ENCODE data around the gene TMPRSS7. TPM values are rescaled to one million over a fixed set of nuclear protein-coding genes. Genes with fewer than 3 reads are reported as not detected.

TMPRSS7 gene
- total RNA-seq, 4 donors from 2014 or later = not detected

- DNase-seq (ENCODE audit: extremely low spot score) = peak; percentile 78
- Histone ChIP-seq H3K27ac (replicated peaks in 1 of 4) (no peak overlapping the region), H3K4me3 (peak overlapping the region; percentile 46 to 56 (median 48)), H3K4me1 (peaks cover 9 to 15% (median 14%) of the 10 kb centered on the region in 4 donors), H3K36me3 (no peaks in the 10 kb centered on the region), H3K27me3 (peaks cover 0 to 20% (median 0%) of the 10 kb centered on the region in 4 donors), H3K9me3 (no peaks in the 10 kb centered on the region)
- TF ChIP-seq POLR2AphosphoS5 (IDR thresholded peaks at IDR 0.05) (no peak), POLR2A (IDR thresholded peaks at IDR 0.05; ENCODE audit: low read depth) (no peak), EP300 (IDR thresholded peaks at IDR 0.05) (no peak), CTCF (IDR thresholded peaks at IDR 0.05) (no peak)
- 44% methylated on average over 19 of the region's 19 CpGs for WGBS
- intact Hi-C loops (cut with DNase I) = no loop called here
Measured at GRCh38 chr3:111999484-112000324, 34.8 kb upstream of the TMPRSS7 start.

- no peak overlapping the region for H3K27ac ChIP-seq (replicated peaks in 1 of 4)
- 85% methylated on average over 5 of the region's 5 CpGs for WGBS
- H3K4me3 ChIP-seq = no peak overlapping the region
- intact Hi-C loops (cut with DNase I) = no loop called here
- H3K9me3 ChIP-seq = no peaks in the 10 kb centered on the region
- H3K4me1 ChIP-seq = peaks cover 9 to 15% (median 14%) of the 10 kb centered on the region in 4 donors
- peaks cover 0 to 20% (median 0%) of the 10 kb centered on the region in 4 donors for H3K27me3 ChIP-seq
- no peak for TF ChIP-seq POLR2AphosphoS5 (IDR thresholded peaks at IDR 0.05)
- TF ChIP-seq CTCF (IDR thresholded peaks at IDR 0.05) = no peak
- TF ChIP-seq EP300 (IDR thresholded peaks at IDR 0.05) = no peak
- TF ChIP-seq POLR2A (IDR thresholded peaks at IDR 0.05; ENCODE audit: low read depth) = no peak
- H3K36me3 ChIP-seq = no peaks in the 10 kb centered on the region
- DNase-seq (ENCODE audit: extremely low spot score) = no peak
Measured at GRCh38 chr3:112000367-112000771, 34.2 kb upstream of the TMPRSS7 start.

- Histone ChIP-seq H3K4me3 (no peak overlapping the region), H3K27me3 (peaks cover 0 to 20% (median 0%) of the 10 kb centered on the region in 4 donors), H3K27ac (replicated peaks in 1 of 4) (no peak overlapping the region), H3K9me3 (no peaks in the 10 kb centered on the region), H3K36me3 (no peaks in the 10 kb centered on the region), H3K4me1 (peaks cover 9 to 15% (median 14%) of the 10 kb centered on the region in 4 donors)
- intact Hi-C loops (cut with DNase I) = no loop called here
- no peak for TF ChIP-seq EP300 (IDR thresholded peaks at IDR 0.05)
- no peak for TF ChIP-seq POLR2A (IDR thresholded peaks at IDR 0.05; ENCODE audit: low read depth)
- no peak for TF ChIP-seq CTCF (IDR thresholded peaks at IDR 0.05)
- no peak for TF ChIP-seq POLR2AphosphoS5 (IDR thresholded peaks at IDR 0.05)
- WGBS = 97% methylated on average over 2 of the region's 2 CpGs
- peak; percentile 72 for DNase-seq (ENCODE audit: extremely low spot score)
Measured at GRCh38 chr3:112000966-112001365, 33.6 kb upstream of the TMPRSS7 start.

GRCh38 chr3:112001526-112001925, 33.0 kb upstream of the TMPRSS7 start:
- Histone ChIP-seq H3K9me3 (no peaks in the 10 kb centered on the region), H3K27ac (replicated peaks in 1 of 4) (no peak overlapping the region), H3K36me3 (no peaks in the 10 kb centered on the region), H3K4me1 (peaks cover 9 to 15% (median 14%) of the 10 kb centered on the region in 4 donors), H3K27me3 (peaks cover 0 to 20% (median 0%) of the 10 kb centered on the region in 4 donors), H3K4me3 (no peak overlapping the region)
- DNase-seq (ENCODE audit: extremely low spot score) = peak; percentile 87
- TF ChIP-seq EP300 (IDR thresholded peaks at IDR 0.05) (no peak), POLR2AphosphoS5 (IDR thresholded peaks at IDR 0.05) (no peak), CTCF (IDR thresholded peaks at IDR 0.05) (no peak), POLR2A (IDR thresholded peaks at IDR 0.05; ENCODE audit: low read depth) (no peak)
- WGBS = 100% methylated on average over 2 of the region's 2 CpGs
- intact Hi-C loops (cut with DNase I) = no loop called here

All from esophagus muscularis mucosa (tissue), 4 donors.